ENCODE measurements around the gene TMEM260.

DNA sequence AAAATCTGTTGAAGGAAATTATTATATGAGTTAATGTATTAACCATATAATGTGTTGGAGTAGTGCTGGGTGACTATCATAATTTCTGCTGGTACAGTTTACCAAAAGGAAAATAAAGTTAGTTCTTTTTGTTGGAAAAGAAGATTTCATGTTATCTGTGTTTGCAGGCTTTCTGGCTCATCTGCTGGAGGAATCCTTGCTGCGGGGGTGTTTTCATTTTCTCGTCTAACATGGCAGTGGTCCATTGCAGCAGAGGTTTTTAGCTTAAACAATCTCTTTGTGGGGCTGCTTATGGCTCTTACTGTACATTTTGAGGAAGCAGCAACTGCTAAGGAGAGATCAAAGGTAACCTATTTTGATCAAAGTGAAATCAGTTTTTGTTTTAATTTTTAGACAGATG, 24.1 kb downstream of the TMEM260 start:
- TF ChIP-seq, protein P1, sequence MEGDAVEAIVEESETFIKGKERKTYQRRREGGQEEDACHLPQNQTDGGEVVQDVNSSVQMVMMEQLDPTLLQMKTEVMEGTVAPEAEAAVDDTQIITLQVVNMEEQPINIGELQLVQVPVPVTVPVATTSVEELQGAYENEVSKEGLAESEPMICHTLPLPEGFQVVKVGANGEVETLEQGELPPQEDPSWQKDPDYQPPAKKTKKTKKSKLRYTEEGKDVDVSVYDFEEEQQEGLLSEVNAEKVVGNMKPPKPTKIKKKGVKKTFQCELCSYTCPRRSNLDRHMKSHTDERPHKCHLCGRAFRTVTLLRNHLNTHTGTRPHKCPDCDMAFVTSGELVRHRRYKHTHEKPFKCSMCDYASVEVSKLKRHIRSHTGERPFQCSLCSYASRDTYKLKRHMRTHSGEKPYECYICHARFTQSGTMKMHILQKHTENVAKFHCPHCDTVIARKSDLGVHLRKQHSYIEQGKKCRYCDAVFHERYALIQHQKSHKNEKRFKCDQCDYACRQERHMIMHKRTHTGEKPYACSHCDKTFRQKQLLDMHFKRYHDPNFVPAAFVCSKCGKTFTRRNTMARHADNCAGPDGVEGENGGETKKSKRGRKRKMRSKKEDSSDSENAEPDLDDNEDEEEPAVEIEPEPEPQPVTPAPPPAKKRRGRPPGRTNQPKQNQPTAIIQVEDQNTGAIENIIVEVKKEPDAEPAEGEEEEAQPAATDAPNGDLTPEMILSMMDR (IDR thresholded peaks at IDR 0.05), result no peak
- no peak for TF ChIP-seq RAD21 (IDR thresholded peaks at IDR 0.05; ENCODE audit: low read length)
- TF ChIP-seq, protein P2, sequence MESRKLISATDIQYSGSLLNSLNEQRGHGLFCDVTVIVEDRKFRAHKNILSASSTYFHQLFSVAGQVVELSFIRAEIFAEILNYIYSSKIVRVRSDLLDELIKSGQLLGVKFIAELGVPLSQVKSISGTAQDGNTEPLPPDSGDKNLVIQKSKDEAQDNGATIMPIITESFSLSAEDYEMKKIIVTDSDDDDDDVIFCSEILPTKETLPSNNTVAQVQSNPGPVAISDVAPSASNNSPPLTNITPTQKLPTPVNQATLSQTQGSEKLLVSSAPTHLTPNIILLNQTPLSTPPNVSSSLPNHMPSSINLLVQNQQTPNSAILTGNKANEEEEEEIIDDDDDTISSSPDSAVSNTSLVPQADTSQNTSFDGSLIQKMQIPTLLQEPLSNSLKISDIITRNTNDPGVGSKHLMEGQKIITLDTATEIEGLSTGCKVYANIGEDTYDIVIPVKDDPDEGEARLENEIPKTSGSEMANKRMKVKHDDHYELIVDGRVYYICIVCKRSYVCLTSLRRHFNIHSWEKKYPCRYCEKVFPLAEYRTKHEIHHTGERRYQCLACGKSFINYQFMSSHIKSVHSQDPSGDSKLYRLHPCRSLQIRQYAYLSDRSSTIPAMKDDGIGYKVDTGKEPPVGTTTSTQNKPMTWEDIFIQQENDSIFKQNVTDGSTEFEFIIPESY (IDR thresholded peaks at IDR 0.05; ENCODE audit: borderline replicate concordance, low read depth), result no peak
- no peak for TF ChIP-seq SIN3A (IDR thresholded peaks at IDR 0.05; ENCODE audit: borderline replicate concordance, low read depth, low read length)
- no peak for TF ChIP-seq NFIC (IDR thresholded peaks at IDR 0.05; ENCODE audit: borderline replicate concordance)
